Stimulated activated CD4-positive, alpha-beta T cell treated with anti-CD3 and anti-CD28 coated beads, Interleukin-15, amount 100 ng/mL, for 48 hours (primary cell): Measurements from ENCODE around the gene BDNF.
"Not testable (repeated sequence)": the region's sequence is repeated elsewhere in the genome, so short reads cannot be mapped to it uniquely, and the experiment has no call there.

Experiments used
- DNase-seq, 2 donors: peaks; one replicate each; pipeline ENCODE4 v3.0.0-alpha.2; 2020; ENCODE audit warnings: low read depth in 2 of 2

The BDNF gene

DNA sequence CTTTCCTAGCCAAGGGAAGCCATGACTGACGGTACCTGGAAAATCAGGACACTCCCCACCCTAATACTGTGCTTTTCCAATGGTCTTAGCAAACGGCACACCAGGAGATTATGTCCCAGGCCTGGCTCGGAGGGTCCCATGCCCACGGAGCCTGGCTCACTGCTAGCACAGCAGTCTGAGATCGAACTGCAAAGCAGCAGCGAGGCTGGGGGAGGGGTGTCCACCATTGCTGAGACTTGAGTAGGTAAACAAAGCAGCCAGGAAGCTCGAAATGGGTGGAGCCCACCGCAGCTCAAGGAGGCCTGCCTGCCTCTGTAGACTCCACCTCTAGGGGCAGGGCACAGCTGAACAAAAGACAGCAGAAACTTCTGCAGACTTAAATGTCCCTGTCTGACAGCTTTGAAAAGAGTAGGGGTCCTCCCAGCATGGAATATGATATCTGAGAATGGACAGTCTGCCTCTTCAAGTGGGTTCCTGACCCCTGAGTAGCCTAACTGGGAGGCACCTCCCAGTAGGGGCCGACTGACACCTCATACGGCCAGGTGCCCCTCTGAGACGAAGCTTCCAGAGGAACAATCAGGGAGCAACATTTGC is 34.6 kb downstream of the BDNF start:
- not testable (repeated sequence) for DNase-seq

- DNase-seq: no peak
Observed at GRCh38 chr11:27663326-27663725, 36.9 kb downstream of the BDNF start.

- DNase-seq: no peak
Observed at GRCh38 chr11:27660171-27660570, 40.1 kb downstream of the BDNF start.

DNA sequence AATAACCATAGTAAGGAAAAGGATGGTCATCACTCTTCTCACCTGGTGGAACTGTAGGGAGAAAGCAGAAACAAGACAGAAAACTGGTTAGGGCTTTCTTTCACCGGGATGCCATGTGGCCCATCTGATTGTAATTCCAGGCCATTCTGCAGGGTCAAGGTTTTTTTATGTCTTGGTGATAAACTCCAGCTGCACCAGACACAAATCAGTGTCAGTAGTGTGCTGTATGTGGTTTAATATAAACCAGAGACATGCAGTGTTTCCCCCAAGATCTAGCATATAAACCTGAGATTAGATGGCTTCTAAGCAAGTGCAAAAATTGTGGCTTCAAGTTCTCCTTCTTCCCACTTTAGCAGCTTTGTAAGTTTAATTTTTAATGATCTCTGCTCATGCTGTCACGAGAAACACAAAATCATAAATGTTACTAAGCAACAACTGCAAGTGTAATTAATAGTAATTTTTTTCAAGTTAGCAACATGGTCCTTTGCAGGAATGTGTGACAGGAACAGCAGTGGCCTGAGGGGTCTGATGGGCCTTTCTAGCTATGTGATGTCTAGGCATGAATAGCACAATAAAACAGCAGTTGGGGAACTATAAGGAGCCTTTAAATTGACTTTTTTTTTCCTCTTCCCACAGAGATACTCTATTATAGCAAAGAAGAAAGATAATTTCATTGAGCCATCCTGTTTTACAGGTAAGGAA is 41.6 kb downstream of the BDNF start:
- no peak for DNase-seq

DNA sequence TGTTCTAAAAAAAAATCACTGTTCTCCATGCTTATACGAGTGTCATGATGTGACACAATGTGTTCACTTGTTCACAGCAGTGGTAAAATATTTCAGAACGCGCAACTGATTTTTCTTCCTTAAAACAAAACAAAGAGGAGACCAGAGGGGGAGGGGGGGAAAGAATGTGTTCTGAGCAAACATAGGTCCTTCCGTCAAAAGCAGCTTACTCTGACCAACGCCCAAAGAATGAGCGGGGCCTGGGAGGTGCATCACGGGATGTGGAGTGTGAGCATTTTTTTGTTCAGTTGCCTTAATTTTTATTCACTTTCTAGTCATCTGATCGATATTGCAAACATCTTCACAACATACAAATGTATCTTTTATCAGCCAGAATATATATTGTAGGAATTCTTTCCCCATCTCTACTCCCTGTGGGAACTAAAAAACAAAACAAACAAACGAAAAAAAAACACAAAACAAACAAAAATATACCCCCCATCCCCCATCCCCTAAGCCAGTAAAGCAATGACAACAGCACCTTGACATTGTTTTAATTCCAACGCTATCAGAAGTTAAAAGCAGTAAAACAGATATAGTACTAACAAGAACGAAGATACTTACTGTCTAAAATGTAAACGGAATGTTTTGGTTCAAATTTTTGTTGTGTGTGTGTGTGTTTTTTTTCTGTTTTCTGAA is 43.3 kb downstream of the BDNF start:
- DNase-seq: no peak

DNA sequence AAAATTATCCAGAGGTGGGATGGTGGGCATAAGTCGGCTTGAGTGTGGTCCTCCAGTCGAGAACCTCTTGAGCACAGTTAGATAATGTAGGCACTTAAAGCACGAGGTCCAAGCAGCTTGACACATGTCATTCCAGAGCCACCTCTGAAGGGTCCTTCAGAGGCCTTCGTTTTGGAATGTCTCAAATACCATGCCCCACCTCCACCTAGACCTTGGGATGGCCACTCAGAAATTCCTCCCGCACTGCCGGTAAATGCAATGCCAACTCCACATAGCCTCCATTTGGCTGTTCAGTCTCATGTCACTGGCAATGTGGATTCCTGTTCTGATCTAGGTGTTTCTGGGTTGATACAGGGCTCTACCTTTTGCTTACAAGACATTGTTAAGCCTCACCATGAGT is 43.9 kb downstream of the BDNF start:
- no peak for DNase-seq

- no peak for DNase-seq
Observed at GRCh38 chr11:27653990-27654758, 46.1 kb downstream of the BDNF start.

DNA sequence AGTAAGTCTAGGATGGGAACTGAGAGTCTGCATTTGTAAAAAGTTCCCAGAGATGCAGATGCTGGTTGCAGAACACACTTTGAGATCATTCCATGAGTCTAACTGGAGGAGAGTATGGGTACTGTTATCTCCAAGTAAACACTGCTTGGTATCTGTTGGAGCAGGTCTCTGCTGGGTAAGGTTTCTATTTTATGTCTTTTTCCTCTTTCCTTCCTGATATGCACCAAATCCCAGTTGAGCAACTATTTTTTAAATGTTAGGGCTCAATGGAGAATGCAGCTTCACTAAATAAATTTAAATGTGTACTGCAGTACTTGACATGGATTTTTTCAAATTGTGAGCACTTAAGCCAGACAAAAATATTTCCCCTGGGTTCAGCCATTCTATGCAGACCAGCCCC is 48.5 kb downstream of the BDNF start:
- no peak for DNase-seq

DNA sequence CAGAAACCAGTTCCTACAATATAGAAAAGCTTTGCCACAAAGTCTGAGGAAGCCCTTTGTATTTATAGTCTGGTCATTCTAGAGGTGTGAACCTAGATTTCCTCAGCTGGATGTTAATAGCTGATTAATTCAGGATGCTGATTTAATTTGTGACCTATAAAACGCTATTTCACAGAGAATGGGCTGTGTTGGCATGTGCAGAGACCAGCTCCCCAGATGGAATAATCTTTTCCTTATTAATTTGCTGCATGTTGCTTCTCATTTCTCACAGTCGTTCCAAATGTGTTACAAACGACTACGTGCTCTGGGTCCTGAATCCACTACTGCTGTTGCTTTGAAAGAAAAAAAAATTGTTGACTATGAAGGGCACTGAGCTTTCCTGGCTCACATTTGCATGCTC is 49.3 kb downstream of the BDNF start:
- no peak for DNase-seq

- no peak for DNase-seq
Observed at GRCh38 chr11:27649800-27650199, 50.5 kb downstream of the BDNF start.

- no peak for DNase-seq
Observed at GRCh38 chr11:27648840-27649239, 51.4 kb downstream of the BDNF start.

- DNase-seq: no peak
Observed at GRCh38 chr11:27646051-27646818, 54.0 kb downstream of the BDNF start.

DNA sequence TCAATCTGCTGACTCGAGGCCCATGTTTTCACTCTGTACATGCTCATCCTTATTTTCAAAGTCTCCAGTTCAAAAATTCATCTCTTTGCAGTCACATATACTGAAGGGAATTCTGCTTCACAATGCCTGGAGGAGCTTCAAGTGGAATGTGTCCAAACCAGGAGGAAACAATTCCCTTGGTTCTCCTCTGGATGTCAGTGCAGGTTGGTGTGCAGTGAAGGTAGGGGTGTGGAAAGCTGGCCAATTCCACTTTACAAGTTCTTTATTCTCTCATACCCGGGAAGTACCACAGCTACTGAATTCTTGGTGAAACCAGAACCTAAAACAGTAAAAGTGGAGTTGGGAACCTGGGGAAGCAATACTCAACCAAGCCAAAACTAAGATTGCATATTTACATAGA is 57.3 kb downstream of the BDNF start:
- DNase-seq: no peak

- DNase-seq: no peak
Observed at GRCh38 chr11:27640954-27641353, 59.3 kb downstream of the BDNF start.

DNA sequence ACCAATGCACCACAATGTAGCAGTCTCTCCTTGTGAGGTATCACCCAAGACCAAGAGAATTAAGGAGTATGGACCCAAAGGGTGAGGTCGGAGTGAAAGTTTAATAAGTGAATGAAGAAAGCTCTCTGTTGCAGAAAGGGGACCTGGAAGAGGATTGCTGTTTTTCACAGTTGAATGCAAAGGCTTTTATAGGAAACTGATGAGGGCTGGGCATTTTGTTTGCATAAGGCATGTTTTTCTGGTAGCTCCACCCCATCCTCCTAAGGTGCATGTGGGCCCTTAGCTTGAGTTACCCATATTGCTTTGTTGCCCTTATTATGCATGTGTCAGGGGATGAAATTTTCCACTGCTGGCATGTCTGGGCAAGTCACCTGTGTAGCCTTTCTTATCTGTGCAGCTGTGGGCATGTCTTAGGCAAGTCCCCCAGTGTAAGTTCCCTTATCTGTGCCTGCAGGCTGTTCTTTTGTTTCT is 64.7 kb downstream of the BDNF start:
- DNase-seq: no peak

- not testable (repeated sequence) for DNase-seq
Observed at GRCh38 chr11:27634776-27635175, 65.5 kb downstream of the BDNF start.

DNA sequence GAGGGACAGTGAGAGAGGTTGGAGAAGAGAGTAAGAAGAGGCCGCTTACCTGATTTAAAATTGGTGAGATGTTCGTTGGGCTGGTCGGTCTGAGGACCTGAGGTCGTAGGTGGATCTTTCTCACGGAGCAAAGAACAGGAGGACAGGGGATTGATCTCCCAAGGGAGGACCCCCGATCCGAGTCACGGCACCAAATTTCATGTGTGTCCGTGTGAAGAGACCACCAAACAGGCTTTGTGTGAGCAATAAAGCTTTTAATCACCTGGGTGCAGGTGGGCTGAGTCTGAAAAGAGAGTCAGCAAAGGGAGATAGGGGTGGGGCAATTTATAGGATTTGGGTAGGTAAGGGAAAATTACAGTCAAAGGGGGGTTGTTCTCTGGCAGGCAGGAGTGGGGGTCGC is 66.0 kb downstream of the BDNF start:
- not testable (repeated sequence) for DNase-seq

- DNase-seq: not testable (repeated sequence)
Observed at GRCh38 chr11:27629023-27629422, 71.2 kb downstream of the BDNF start.

- DNase-seq: no peak
Observed at GRCh38 chr11:27627979-27628378, 72.3 kb downstream of the BDNF start.

DNA sequence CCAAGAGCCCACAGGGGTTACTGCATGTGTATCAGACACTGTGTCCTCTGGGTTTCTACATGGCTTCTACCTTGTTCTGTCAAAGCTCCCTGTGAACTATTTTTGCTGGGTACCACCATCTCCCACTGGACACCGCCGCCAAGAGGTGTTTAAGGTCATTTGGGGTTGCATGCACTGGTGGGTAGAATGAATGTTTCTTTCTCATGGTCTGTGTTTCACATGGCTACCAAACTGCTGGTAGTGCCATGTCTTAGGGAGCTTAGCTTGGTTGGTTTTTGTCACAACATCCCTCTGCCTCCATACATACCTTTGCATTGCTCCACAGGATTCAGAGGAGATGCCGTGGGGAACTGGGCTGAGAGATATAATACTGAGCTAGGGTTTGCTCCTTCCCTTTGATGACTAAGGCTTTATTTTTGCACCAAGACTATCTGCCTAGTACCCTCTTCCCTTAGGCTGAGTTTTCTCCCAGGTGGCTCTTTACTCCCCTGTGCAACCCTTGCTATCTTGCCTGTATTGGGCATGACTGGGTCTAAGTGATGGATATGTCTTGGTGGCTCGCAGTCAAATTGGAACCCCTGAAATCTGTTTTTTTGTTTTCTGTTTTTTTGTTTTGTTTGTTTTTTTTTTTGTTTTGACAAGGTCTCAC is 73.2 kb downstream of the BDNF start:
- no peak for DNase-seq
